ENCODE measurements around the gene ZP2. TPM values are rescaled to one million over a fixed set of nuclear protein-coding genes. Genes with fewer than 3 reads are reported as not detected.

ZP2 gene
- total RNA-seq, 4 donors from 2014 or later, result 0.27 TPM; not detected in 3

DNA sequence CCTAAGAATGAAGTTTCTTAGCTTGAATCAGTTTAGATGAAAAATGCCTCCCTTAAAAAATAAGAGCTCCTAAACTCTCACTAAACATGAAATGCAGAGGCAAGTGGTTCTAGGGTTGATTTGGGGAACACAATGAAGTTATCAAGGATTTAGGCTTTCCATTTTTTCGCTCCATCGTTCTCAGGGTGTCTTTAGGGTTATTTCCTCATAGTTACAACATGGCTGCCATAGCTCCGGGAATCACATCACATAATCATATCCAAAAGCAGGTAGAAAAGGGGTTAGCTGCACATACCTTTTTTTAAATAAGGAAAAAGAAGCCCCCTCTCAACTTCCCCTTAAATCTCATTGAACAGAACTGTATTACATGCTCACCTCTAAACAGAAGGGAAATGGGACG is 21.4 kb downstream of the ZP2 start:
- Histone ChIP-seq H3K4me3 (no peak overlapping the region), H3K27ac (no peak overlapping the region), H3K36me3 (no peaks in the 10 kb centered on the region), H3K4me1 (peaks cover 3 to 12% (median 8%) of the 10 kb centered on the region in 4 donors), H3K9me3 (no peaks in the 10 kb centered on the region), H3K27me3 (no peaks in the 10 kb centered on the region)
- in situ Hi-C loops (cut with MboI; ENCODE audit: low pct_ligation_motif_present in 1 of 4, low pct_unique_long_range_greater_than_20kb in 1 of 4, low sequenced_read_pairs in 3 of 4), result loop anchor here in 2 of 4 donors (25.0 kb wide), 2 partner anchors 97 to 1122 kb away; partner anchors contain the start of gene CRYM (in 1 of the 2)
- 93% methylated on average over 4 of the region's 4 CpGs for WGBS, 2 donors (ENCODE audit: low coverage in 1 of 2)
- no peak for DNase-seq
- TF ChIP-seq POLR2AphosphoS5 (IDR thresholded peaks at IDR 0.05) (no peak), EP300 (IDR thresholded peaks at IDR 0.05; ENCODE audit: low read depth) (no peak), POLR2A (IDR thresholded peaks at IDR 0.05) (no peak)
- TF ChIP-seq, protein P1, sequence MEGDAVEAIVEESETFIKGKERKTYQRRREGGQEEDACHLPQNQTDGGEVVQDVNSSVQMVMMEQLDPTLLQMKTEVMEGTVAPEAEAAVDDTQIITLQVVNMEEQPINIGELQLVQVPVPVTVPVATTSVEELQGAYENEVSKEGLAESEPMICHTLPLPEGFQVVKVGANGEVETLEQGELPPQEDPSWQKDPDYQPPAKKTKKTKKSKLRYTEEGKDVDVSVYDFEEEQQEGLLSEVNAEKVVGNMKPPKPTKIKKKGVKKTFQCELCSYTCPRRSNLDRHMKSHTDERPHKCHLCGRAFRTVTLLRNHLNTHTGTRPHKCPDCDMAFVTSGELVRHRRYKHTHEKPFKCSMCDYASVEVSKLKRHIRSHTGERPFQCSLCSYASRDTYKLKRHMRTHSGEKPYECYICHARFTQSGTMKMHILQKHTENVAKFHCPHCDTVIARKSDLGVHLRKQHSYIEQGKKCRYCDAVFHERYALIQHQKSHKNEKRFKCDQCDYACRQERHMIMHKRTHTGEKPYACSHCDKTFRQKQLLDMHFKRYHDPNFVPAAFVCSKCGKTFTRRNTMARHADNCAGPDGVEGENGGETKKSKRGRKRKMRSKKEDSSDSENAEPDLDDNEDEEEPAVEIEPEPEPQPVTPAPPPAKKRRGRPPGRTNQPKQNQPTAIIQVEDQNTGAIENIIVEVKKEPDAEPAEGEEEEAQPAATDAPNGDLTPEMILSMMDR (IDR thresholded peaks at IDR 0.05), result no peak
- intact Hi-C loops (cut with DNase I; ENCODE audit: low total_unique reads), result loop anchor here (5.0 to 10.0 kb wide), 2 partner anchors 372 to 1505 kb away; no protein-coding TSS in a partner anchor

DNA sequence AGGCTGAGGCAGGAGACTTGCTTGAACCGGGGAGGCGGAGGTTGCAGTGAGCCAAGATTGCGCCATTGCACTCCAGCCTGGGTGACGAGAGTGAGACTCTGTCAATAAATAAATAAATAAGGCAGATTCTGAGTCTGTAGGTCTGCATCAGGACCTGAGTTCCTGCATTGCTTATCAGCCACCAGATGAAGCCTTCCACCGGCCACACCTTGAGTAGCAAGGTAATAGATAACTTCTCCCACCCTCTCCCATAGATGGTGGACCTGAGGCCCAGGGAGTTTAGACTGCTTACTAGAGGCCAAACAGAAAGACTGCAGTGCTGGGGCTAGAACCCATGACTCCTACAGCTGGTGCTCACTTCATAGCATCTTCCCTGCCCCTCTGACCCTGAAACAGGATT is 22.1 kb downstream of the ZP2 start:
- Histone ChIP-seq H3K27ac (no peak overlapping the region), H3K4me3 (no peak overlapping the region), H3K9me3 (no peaks in the 10 kb centered on the region), H3K4me1 (peaks cover 3 to 12% (median 8%) of the 10 kb centered on the region in 4 donors), H3K36me3 (no peaks in the 10 kb centered on the region), H3K27me3 (no peaks in the 10 kb centered on the region)
- intact Hi-C loops (cut with DNase I; ENCODE audit: low total_unique reads) (no loop called here), in situ Hi-C loops (cut with MboI; ENCODE audit: low pct_ligation_motif_present in 1 of 4, low pct_unique_long_range_greater_than_20kb in 1 of 4, low sequenced_read_pairs in 3 of 4) (loop anchor here (10.0 to 25.0 kb wide), 5 partner anchors 75 to 1123 kb away; partner anchors contain the start of gene CRYM (in 3 of the 4))
- DNase-seq, result no peak
- TF ChIP-seq, protein P1 (IDR thresholded peaks at IDR 0.05), result no peak
- TF ChIP-seq EP300 (IDR thresholded peaks at IDR 0.05; ENCODE audit: low read depth) (no peak), POLR2AphosphoS5 (IDR thresholded peaks at IDR 0.05) (no peak), POLR2A (IDR thresholded peaks at IDR 0.05) (no peak)
- whole genome bisulfite sequencing, 2 donors (ENCODE audit: low coverage in 1 of 2), result 52 to 80% methylated on average over 4 to 5 of the region's 5 CpGs

DNA sequence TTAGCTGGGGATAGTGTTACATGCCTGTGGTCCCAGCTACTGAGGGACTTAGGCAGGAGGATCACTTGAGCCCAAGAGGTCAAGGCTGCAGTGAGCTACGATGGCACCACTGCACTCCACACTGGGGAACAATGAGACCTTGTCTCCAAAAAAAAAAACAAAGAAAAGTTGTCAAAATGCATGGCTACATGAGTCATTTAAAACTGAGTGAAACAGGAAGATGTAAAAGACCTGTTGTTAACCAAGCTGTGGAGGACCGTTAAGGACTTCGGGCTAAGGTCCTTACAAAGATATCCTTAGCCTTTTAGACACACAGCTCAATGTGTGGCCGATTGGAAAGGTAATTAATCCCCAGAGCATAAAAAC is 25.1 kb downstream of the ZP2 start:
- WGBS, 2 donors (ENCODE audit: low coverage in 1 of 2), result 57 to 61% methylated on average over 4 of the region's 4 CpGs
- in situ Hi-C loops (cut with MboI; ENCODE audit: low pct_ligation_motif_present in 1 of 4, low pct_unique_long_range_greater_than_20kb in 1 of 4, low sequenced_read_pairs in 3 of 4) (loop anchor here (10.0 to 25.0 kb wide), 5 partner anchors 78 to 1126 kb away; partner anchors contain the start of gene CRYM (in 3 of the 4)), intact Hi-C loops (cut with DNase I; ENCODE audit: low total_unique reads) (no loop called here)
- H3K4me3 ChIP-seq, result no peak overlapping the region
- DNase-seq, result no peak
- TF ChIP-seq, protein P1 (IDR thresholded peaks at IDR 0.05), result no peak
- no peak for TF ChIP-seq EP300 (IDR thresholded peaks at IDR 0.05; ENCODE audit: low read depth)
- no peak for TF ChIP-seq POLR2AphosphoS5 (IDR thresholded peaks at IDR 0.05)
- TF ChIP-seq POLR2A (IDR thresholded peaks at IDR 0.05), result no peak
- peaks cover 3 to 11% (median 6%) of the 10 kb centered on the region in 4 donors for H3K4me1 ChIP-seq
- H3K36me3 ChIP-seq, result peaks cover 0 to 8% (median 3%) of the 10 kb centered on the region in 4 donors
- H3K9me3 ChIP-seq, result no peaks in the 10 kb centered on the region
- no peak overlapping the region for H3K27ac ChIP-seq
- H3K27me3 ChIP-seq, result no peaks in the 10 kb centered on the region

DNA sequence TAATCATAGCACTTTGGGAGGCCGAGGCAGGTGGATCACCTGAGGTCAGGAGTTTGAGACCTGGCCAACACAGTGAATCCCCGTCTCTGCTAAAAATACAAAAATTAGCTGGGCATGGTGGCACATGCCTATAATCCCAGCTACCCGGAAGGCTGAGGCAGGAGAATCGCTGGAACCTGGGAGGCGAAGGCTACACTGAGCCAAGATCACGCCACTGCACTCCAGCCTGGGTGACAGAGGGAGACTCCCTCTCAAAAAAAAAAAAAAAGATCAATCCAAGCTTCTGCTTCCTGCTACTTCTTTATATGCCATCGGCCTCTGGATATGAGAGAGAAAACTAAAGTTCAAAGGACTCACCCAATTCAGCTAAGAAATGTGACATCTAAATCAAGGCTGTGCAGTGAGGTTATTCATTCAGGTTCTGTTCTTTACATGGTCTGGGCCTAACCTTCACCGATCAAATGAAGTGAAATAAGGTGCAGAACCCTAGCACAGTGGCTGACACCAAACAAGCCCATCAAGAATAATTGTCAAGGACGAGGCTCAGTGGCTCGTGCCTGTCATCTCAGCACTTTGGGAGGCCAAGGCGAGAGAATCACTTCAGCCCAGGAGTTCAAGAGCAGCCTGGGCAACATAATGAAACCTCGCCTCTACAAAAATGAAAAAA is 25.6 kb downstream of the ZP2 start:
- H3K27ac ChIP-seq, result no peak overlapping the region
- no peak overlapping the region for H3K4me3 ChIP-seq
- H3K27me3 ChIP-seq, result no peaks in the 10 kb centered on the region
- H3K9me3 ChIP-seq, result no peaks in the 10 kb centered on the region
- peaks cover 0 to 10% (median 4%) of the 10 kb centered on the region in 4 donors for H3K36me3 ChIP-seq
- intact Hi-C loops (cut with DNase I; ENCODE audit: low total_unique reads), result no loop called here
- DNase-seq, result peak; percentile 21
- TF ChIP-seq POLR2AphosphoS5 (IDR thresholded peaks at IDR 0.05), result no peak
- TF ChIP-seq, protein P1 (IDR thresholded peaks at IDR 0.05), result no peak
- TF ChIP-seq EP300 (IDR thresholded peaks at IDR 0.05; ENCODE audit: low read depth), result no peak
- no peak for TF ChIP-seq POLR2A (IDR thresholded peaks at IDR 0.05)
- H3K4me1 ChIP-seq, result peaks cover 3 to 11% (median 6%) of the 10 kb centered on the region in 4 donors
- 68 to 72% methylated on average over 3 to 12 of the region's 12 CpGs for WGBS, 2 donors (ENCODE audit: low coverage in 1 of 2)
- in situ Hi-C loops (cut with MboI; ENCODE audit: low pct_ligation_motif_present in 1 of 4, low pct_unique_long_range_greater_than_20kb in 1 of 4, low sequenced_read_pairs in 3 of 4), result loop anchor here (10.0 to 25.0 kb wide), 5 partner anchors 79 to 1127 kb away; partner anchors contain the start of gene CRYM (in 3 of the 4)

Data from transverse colon (tissue), 4 donors.